ENCODE measurements around the gene GALNTL6. TPM values are rescaled to one million over a fixed set of nuclear protein-coding genes. Genes with fewer than 3 reads are reported as not detected.

The GALNTL6 gene
- total RNA-seq, 1 donor from 2014 or later: 0.61 TPM

DNA sequence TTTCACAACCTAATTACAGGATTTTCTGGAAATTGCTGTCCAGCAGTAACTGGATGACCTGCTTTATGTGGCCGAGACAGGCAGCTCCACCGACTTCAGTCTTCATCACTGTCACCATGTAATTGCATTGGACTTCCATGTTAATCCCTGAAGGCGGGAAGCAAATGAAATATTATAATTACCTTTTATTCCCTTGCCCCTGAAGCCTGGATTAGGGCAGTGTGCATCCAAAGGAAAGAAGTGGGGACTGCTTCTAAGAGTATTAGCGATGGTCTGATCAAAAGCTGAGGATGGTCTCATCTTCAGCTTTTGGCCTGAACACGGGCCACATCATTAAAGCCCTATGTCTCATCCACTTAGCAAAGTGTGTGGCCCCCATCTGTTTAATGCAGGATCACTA is 1043.8 kb downstream of the GALNTL6 start:
- no peaks in the 10 kb centered on the region for H3K36me3 ChIP-seq (ENCODE audit: insufficient read depth, low read length)
- TF ChIP-seq EZH2 (IDR thresholded peaks at IDR 0.05; ENCODE audit: insufficient read depth, low read length): no peak
- TF ChIP-seq, protein P1, sequence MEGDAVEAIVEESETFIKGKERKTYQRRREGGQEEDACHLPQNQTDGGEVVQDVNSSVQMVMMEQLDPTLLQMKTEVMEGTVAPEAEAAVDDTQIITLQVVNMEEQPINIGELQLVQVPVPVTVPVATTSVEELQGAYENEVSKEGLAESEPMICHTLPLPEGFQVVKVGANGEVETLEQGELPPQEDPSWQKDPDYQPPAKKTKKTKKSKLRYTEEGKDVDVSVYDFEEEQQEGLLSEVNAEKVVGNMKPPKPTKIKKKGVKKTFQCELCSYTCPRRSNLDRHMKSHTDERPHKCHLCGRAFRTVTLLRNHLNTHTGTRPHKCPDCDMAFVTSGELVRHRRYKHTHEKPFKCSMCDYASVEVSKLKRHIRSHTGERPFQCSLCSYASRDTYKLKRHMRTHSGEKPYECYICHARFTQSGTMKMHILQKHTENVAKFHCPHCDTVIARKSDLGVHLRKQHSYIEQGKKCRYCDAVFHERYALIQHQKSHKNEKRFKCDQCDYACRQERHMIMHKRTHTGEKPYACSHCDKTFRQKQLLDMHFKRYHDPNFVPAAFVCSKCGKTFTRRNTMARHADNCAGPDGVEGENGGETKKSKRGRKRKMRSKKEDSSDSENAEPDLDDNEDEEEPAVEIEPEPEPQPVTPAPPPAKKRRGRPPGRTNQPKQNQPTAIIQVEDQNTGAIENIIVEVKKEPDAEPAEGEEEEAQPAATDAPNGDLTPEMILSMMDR (IDR thresholded peaks at IDR 0.05; ENCODE audit: insufficient read depth, low read depth, low read length): no peak
- H3K4me3 ChIP-seq (ENCODE audit: insufficient read depth, low read depth, low read length): no peak overlapping the region
- H3K4me1 ChIP-seq (ENCODE audit: insufficient read depth, low read length): no peaks in the 10 kb centered on the region
- H3K27ac ChIP-seq (ENCODE audit: low read depth, low read length): no peak overlapping the region
- FAIRE-seq (no peak), DNase-seq (ENCODE audit: low read depth) (no peak)
- no peaks in the 10 kb centered on the region for H3K27me3 ChIP-seq (ENCODE audit: insufficient read depth, low read length)
- no peaks in the 10 kb centered on the region for H4K20me1 ChIP-seq (ENCODE audit: insufficient read depth, low read length)
- Mint-ChIP-seq H3K9me3 (ENCODE audit: unreplicated experiment) (peaks cover 3% of the 10 kb centered on the region), H3K4me3 (ENCODE audit: unreplicated experiment) (no peak overlapping the region), H3K36me3 (ENCODE audit: low read depth, unreplicated experiment) (no peaks in the 10 kb centered on the region), H3K4me1 (ENCODE audit: low read depth, unreplicated experiment) (no peaks in the 10 kb centered on the region), H3K27ac (ENCODE audit: unreplicated experiment) (no peak overlapping the region), H3K27me3 (ENCODE audit: low read depth, unreplicated experiment) (no peaks in the 10 kb centered on the region)
- H3K79me2 ChIP-seq (ENCODE audit: insufficient read depth, low read length): no peaks in the 10 kb centered on the region
- H3K4me2 ChIP-seq (ENCODE audit: low read length): no peak overlapping the region
- no peak overlapping the region for H2AFZ ChIP-seq (ENCODE audit: low read depth, low read length)
- H3K9me3 ChIP-seq (ENCODE audit: insufficient read depth, low read depth, low read length): no peaks in the 10 kb centered on the region
- H3K9ac ChIP-seq (ENCODE audit: low read length): no peak overlapping the region

DNA sequence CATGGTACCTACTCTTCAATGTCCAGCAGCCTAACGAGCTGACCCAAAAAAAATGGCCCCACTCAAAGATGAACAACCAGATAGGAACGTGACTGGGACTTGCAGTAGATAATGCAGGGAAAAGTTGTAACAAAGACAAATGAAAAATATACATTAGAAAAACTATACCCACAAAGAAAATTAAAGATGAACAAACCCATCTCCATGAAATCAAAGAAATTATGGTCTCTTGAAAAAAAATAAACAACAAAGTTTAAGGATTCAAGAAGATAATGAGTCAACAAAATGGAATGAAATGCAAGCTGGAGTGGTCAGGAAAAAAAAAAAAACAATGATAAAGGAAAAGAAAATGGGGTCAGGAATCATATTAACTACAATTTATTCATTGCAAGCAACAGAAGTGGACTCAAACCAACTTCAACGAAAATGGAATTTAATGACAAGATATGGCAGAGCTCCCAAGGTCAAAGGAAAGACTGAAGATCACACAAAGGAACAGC is 1045.6 kb downstream of the GALNTL6 start:
- H3K4me1 Mint-ChIP-seq (ENCODE audit: low read depth, unreplicated experiment): no peaks in the 10 kb centered on the region
- H3K4me1 ChIP-seq (ENCODE audit: insufficient read depth, low read length): no peaks in the 10 kb centered on the region
- no peak overlapping the region for H2AFZ ChIP-seq (ENCODE audit: low read depth, low read length)
- DNase-seq (ENCODE audit: low read depth) (peak; percentile 32), FAIRE-seq (no peak)
- no peaks in the 10 kb centered on the region for H3K36me3 ChIP-seq (ENCODE audit: insufficient read depth, low read length)
- H3K9me3 Mint-ChIP-seq (ENCODE audit: unreplicated experiment): peaks cover 7% of the 10 kb centered on the region
- H3K27me3 ChIP-seq (ENCODE audit: insufficient read depth, low read length): no peaks in the 10 kb centered on the region
- no peak overlapping the region for H3K27ac ChIP-seq (ENCODE audit: low read depth, low read length)
- no peak overlapping the region for H3K4me2 ChIP-seq (ENCODE audit: low read length)
- no peaks in the 10 kb centered on the region for H3K9me3 ChIP-seq (ENCODE audit: insufficient read depth, low read depth, low read length)
- H3K27me3 Mint-ChIP-seq (ENCODE audit: low read depth, unreplicated experiment): no peaks in the 10 kb centered on the region
- H3K79me2 ChIP-seq (ENCODE audit: insufficient read depth, low read length): no peaks in the 10 kb centered on the region
- H3K4me3 Mint-ChIP-seq (ENCODE audit: unreplicated experiment): no peak overlapping the region
- no peak overlapping the region for H3K9ac ChIP-seq (ENCODE audit: low read length)
- H3K27ac Mint-ChIP-seq (ENCODE audit: unreplicated experiment): no peak overlapping the region
- H4K20me1 ChIP-seq (ENCODE audit: insufficient read depth, low read length): no peaks in the 10 kb centered on the region
- no peaks in the 10 kb centered on the region for H3K36me3 Mint-ChIP-seq (ENCODE audit: low read depth, unreplicated experiment)
- TF ChIP-seq EZH2 (IDR thresholded peaks at IDR 0.05; ENCODE audit: insufficient read depth, low read length): no peak
- TF ChIP-seq, protein P1 (IDR thresholded peaks at IDR 0.05; ENCODE audit: insufficient read depth, low read depth, low read length): no peak
- H3K4me3 ChIP-seq (ENCODE audit: insufficient read depth, low read depth, low read length): no peak overlapping the region

DNA sequence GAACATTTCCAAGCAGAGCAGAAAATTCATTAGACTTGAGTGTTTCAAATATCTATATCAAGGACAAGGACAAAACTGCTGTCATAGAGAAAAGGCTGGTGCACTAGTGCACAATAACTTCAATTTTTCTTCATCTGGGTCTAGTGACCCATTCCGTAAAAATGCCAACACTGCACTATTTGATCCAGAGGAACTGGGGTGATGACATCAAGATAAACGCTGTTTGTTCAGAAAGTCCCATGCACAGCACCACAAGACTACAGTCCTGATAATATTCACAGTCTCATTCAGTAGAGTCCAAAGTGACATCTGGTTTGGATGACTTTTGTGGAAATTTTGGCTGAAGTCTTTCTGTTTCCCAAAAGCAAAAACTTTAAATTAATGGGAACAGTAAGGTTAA is 1051.9 kb downstream of the GALNTL6 start:
- Histone ChIP-seq H3K4me3 (ENCODE audit: insufficient read depth, low read depth, low read length) (no peak overlapping the region), H3K79me2 (ENCODE audit: insufficient read depth, low read length) (no peaks in the 10 kb centered on the region), H3K9ac (ENCODE audit: low read length) (no peak overlapping the region), H3K27me3 (ENCODE audit: insufficient read depth, low read length) (peaks cover 3% of the 10 kb centered on the region), H3K4me2 (ENCODE audit: low read length) (no peak overlapping the region), H2AFZ (ENCODE audit: low read depth, low read length) (no peak overlapping the region), H4K20me1 (ENCODE audit: insufficient read depth, low read length) (no peaks in the 10 kb centered on the region), H3K36me3 (ENCODE audit: insufficient read depth, low read length) (no peaks in the 10 kb centered on the region), H3K4me1 (ENCODE audit: insufficient read depth, low read length) (no peaks in the 10 kb centered on the region), H3K27ac (ENCODE audit: low read depth, low read length) (no peak overlapping the region), H3K9me3 (ENCODE audit: insufficient read depth, low read depth, low read length) (no peaks in the 10 kb centered on the region)
- Mint-ChIP-seq H3K9me3 (ENCODE audit: unreplicated experiment) (peaks cover 7% of the 10 kb centered on the region), H3K27me3 (ENCODE audit: low read depth, unreplicated experiment) (no peaks in the 10 kb centered on the region), H3K27ac (ENCODE audit: unreplicated experiment) (no peak overlapping the region), H3K4me3 (ENCODE audit: unreplicated experiment) (no peak overlapping the region), H3K36me3 (ENCODE audit: low read depth, unreplicated experiment) (no peaks in the 10 kb centered on the region), H3K4me1 (ENCODE audit: low read depth, unreplicated experiment) (no peaks in the 10 kb centered on the region)
- TF ChIP-seq, protein P1 (IDR thresholded peaks at IDR 0.05; ENCODE audit: insufficient read depth, low read depth, low read length): no peak
- TF ChIP-seq EZH2 (IDR thresholded peaks at IDR 0.05; ENCODE audit: insufficient read depth, low read length): no peak
- no peak for DNase-seq (ENCODE audit: low read depth)
- FAIRE-seq: no peak
